MCF 10A (cell line): ENCODE measurements around the gene KCNIP3. TPM values are rescaled to one million over a fixed set of nuclear protein-coding genes. Genes with fewer than 3 reads are reported as not detected.

Experiments used
- BruUV-seq: library from RNA; stranded (reverse); fragments of 400-500 nt; replicated peaks from 2 replicates; lab custom pipeline; 2021; lab: Mats Ljungman, UMichigan
- CTCF ChIA-PET: fragments of 300-600 bp; sonication (Branson Sonifier 250); formaldehyde crosslinking; extraction: SDS; loops from one replicate; lab custom pipeline; 2021; ENCODE audit warnings: antibody characterized with exemption, inconsistent platforms; lab: Yijun Ruan, JAX
- POLR2A ChIA-PET: fragments of 300-600, 350-650 bp; sonication (Branson Sonifier 250); formaldehyde crosslinking; extraction: SDS; loops from one replicate; lab custom pipeline; 2020; ENCODE audit warnings: antibody characterized with exemption, inconsistent platforms; lab: Yijun Ruan, JAX
- DNase-seq: peaks from one replicate; pipeline ENCODE4 v3.0.0-alpha.2; 2018; ENCODE audit not compliant: unreplicated experiment
- H3K27ac Mint-ChIP-seq: one replicate; pipeline ENCODE4 v1.8.0; 2022; ENCODE audit warnings: mild to moderate bottlenecking, low read depth, mixed read lengths; ENCODE audit not compliant: unreplicated experiment
- H3K27me3 Mint-ChIP-seq: one replicate; pipeline ENCODE4 v1.8.0; 2022; ENCODE audit warnings: mixed read lengths; ENCODE audit not compliant: insufficient read depth, unreplicated experiment
- H3K36me3 Mint-ChIP-seq: one replicate; pipeline ENCODE4 v1.8.0; 2022; ENCODE audit warnings: mild to moderate bottlenecking, moderate library complexity, mixed read lengths; ENCODE audit not compliant: insufficient read depth, unreplicated experiment
- H3K4me1 Mint-ChIP-seq: one replicate; pipeline ENCODE4 v1.8.0; 2022; ENCODE audit warnings: mixed read lengths; ENCODE audit not compliant: insufficient read depth, unreplicated experiment
- H3K4me3 Mint-ChIP-seq: one replicate; pipeline ENCODE4 v1.8.0; 2022; ENCODE audit warnings: mild to moderate bottlenecking, moderate library complexity, mixed read lengths; ENCODE audit not compliant: unreplicated experiment
- H3K9me3 Mint-ChIP-seq: one replicate; pipeline ENCODE4 v1.8.0; 2022; ENCODE audit warnings: mixed read lengths; ENCODE audit not compliant: unreplicated experiment
- CTCF ChIP-seq: fragments of 200-600 bp; IDR thresholded peaks from one replicate; pipeline ENCODE4 v1.8.0; 2022; ENCODE audit warnings: antibody characterized with exemption, mild to moderate bottlenecking; ENCODE audit not compliant: unreplicated experiment
- intact Hi-C: fragments of 100-400 bp; cut with micrococcal nuclease; formaldehyde crosslinking; loops from 2 replicates; pipeline ENCODE4 v1.14.1; 2022
- total RNA-seq: library from RNA; stranded (reverse); gene quantifications from 2 replicates; pipeline ENCODE4 v1.2.3, GENCODE V29; 2022

KCNIP3 gene
- total RNA-seq, 1 experiment from 2014 or later: 15.6 TPM

GRCh38 chr2:95372845-95373244 is 75.7 kb downstream of the KCNIP3 start:
- no peak overlapping the region for H3K27ac Mint-ChIP-seq
- no TSS peak for BruUV-seq
- peaks cover 28% of the 10 kb centered on the region for H3K36me3 Mint-ChIP-seq
- CTCF ChIA-PET: interaction anchor here (1.3 kb wide), 1 partner anchor 9 kb away, joined by 3 read pairs; no protein-coding TSS in a partner anchor
- H3K9me3 Mint-ChIP-seq: no peaks in the 10 kb centered on the region
- H3K27me3 Mint-ChIP-seq: no peaks in the 10 kb centered on the region
- intact Hi-C loops: no loop called here
- no peaks in the 10 kb centered on the region for H3K4me1 Mint-ChIP-seq
- H3K4me3 Mint-ChIP-seq: no peak overlapping the region
- POLR2A ChIA-PET: no interaction called here
- no peak for DNase-seq
- TF ChIP-seq CTCF: no peak

GRCh38 chr2:95374029-95374428 is 76.9 kb downstream of the KCNIP3 start:
- no peak for DNase-seq
- peaks cover 29% of the 10 kb centered on the region for H3K36me3 Mint-ChIP-seq
- no peak overlapping the region for H3K27ac Mint-ChIP-seq
- ChIA-PET POLR2A (no interaction called here), CTCF (interaction anchor here (1.0 to 1.4 kb wide), 4 partner anchors 8 to 142 kb away, joined by 3 to 5 read pairs (median 4); no protein-coding TSS in a partner anchor)
- H3K4me3 Mint-ChIP-seq: no peak overlapping the region
- BruUV-seq: no TSS peak
- intact Hi-C loops: no loop called here
- H3K4me1 Mint-ChIP-seq: no peaks in the 10 kb centered on the region
- no peak for TF ChIP-seq CTCF
- H3K9me3 Mint-ChIP-seq: no peaks in the 10 kb centered on the region
- no peaks in the 10 kb centered on the region for H3K27me3 Mint-ChIP-seq

- Mint-ChIP-seq H3K36me3 (peaks cover 31% of the 10 kb centered on the region), H3K27me3 (no peaks in the 10 kb centered on the region), H3K27ac (no peak overlapping the region), H3K4me3 (no peak overlapping the region), H3K9me3 (no peaks in the 10 kb centered on the region), H3K4me1 (no peaks in the 10 kb centered on the region)
- ChIA-PET CTCF (interaction anchor here (1.0 to 1.4 kb wide), 3 partner anchors 15 to 142 kb away, joined by 3 to 5 read pairs (median 5); no protein-coding TSS in a partner anchor), POLR2A (no interaction called here)
- BruUV-seq: no TSS peak
- TF ChIP-seq CTCF: no peak
- intact Hi-C loops: no loop called here
- DNase-seq: no peak
Observed at GRCh38 chr2:95374451-95374920, 77.3 kb downstream of the KCNIP3 start.

- BruUV-seq: no TSS peak
- no peaks in the 10 kb centered on the region for H3K4me1 Mint-ChIP-seq
- no peak for TF ChIP-seq CTCF
- POLR2A ChIA-PET: no interaction called here
- H3K27me3 Mint-ChIP-seq: no peaks in the 10 kb centered on the region
- no peak for DNase-seq
- CTCF ChIA-PET: interaction anchor here (0.8 to 1.4 kb wide), 4 partner anchors 14 to 169 kb away, joined by 3 to 5 read pairs (median 4); no protein-coding TSS in a partner anchor
- no peak overlapping the region for H3K27ac Mint-ChIP-seq
- peaks cover 36% of the 10 kb centered on the region for H3K36me3 Mint-ChIP-seq
- H3K9me3 Mint-ChIP-seq: no peaks in the 10 kb centered on the region
- no peak overlapping the region for H3K4me3 Mint-ChIP-seq
- intact Hi-C loops: no loop called here
Observed at GRCh38 chr2:95374921-95375471, 77.8 kb downstream of the KCNIP3 start.
